PC-3 (cell line): ENCODE data around the gene PPARD. TPM values are rescaled to one million over a fixed set of nuclear protein-coding genes. Genes with fewer than 3 reads are reported as not detected.

Experiments used
- ATAC-seq: fragments of 200-7000 bp; cut with Tn5 transposase; 2 replicates; pipeline ENCODE4 v1.9.1; 2020; ENCODE audit warnings: mild to moderate bottlenecking, moderate library complexity
- BruUV-seq: library from RNA; stranded (reverse); fragments of 400-500 nt; replicated peaks from 2 replicates; lab custom pipeline; 2021; lab: Mats Ljungman, UMichigan
- CTCF ChIA-PET: fragments of 300-600 bp; sonication (Branson Sonifier 250); formaldehyde crosslinking; loops from one replicate; lab custom pipeline; 2022; ENCODE audit warnings: antibody characterized with exemption; lab: Charles Lee
- POLR2A ChIA-PET: fragments of 300-600 bp; sonication (Branson Sonifier 250); formaldehyde crosslinking; loops from one replicate; lab custom pipeline; 2022; ENCODE audit warnings: antibody characterized with exemption; ENCODE audit not compliant: unreplicated experiment; lab: Charles Lee
- DNase-seq: peaks from one replicate; pipeline ENCODE4 v3.0.0-alpha.2; 2015
- H2AFZ ChIP-seq: fragments of 300-600 bp; sonication (generic); 2 replicates; pipeline ENCODE4 v1.6.0; 2016; ENCODE audit warnings: antibody characterized with exemption, low read length
- H3F3A ChIP-seq: fragments of 300-600 bp; sonication (generic); one replicate; pipeline ENCODE4 v1.6.0; 2017; ENCODE audit warnings: antibody characterized with exemption, low read length, control low read depth, mild to moderate bottlenecking; ENCODE audit not compliant: unreplicated experiment
- H3K27ac ChIP-seq: fragments of 300-600 bp; sonication (generic); 2 replicates; pipeline ENCODE4 v1.5.1; 2016; ENCODE audit warnings: mild to moderate bottlenecking, low read length
- H3K27me3 ChIP-seq: fragments of 300-600 bp; sonication (generic); 2 replicates; pipeline ENCODE4 v1.6.1; 2016; ENCODE audit warnings: low read length, mixed read lengths
- H3K36me3 ChIP-seq: fragments of 300-600 bp; sonication (generic); 2 replicates; pipeline ENCODE4 v1.6.1; 2016; ENCODE audit warnings: low read depth, mixed run types, low read length, mixed read lengths
- H3K4me1 ChIP-seq: fragments of 300-600 bp; sonication (generic); 2 replicates; pipeline ENCODE4 v1.5.1; 2016; ENCODE audit warnings: low read length; ENCODE audit not compliant: insufficient read depth
- H3K4me2 ChIP-seq: fragments of 300-600 bp; sonication (generic); 2 replicates; pipeline ENCODE4 v1.6.0; 2016; ENCODE audit warnings: low read length
- H3K4me3 ChIP-seq: fragments of 300-600 bp; sonication (generic); 2 replicates; pipeline ENCODE4 v1.5.1; 2016; ENCODE audit warnings: mild to moderate bottlenecking, low read length, mixed read lengths
- H3K79me2 ChIP-seq: fragments of 300-600 bp; sonication (generic); 2 replicates; pipeline ENCODE4 v1.6.1; 2017; ENCODE audit warnings: low read length, mixed read lengths
- H3K9ac ChIP-seq: fragments of 300-600 bp; sonication (generic); 2 replicates; pipeline ENCODE4 v1.6.0; 2016; ENCODE audit warnings: mild to moderate bottlenecking, low read length
- H3K9me2 ChIP-seq: fragments of 300-600 bp; sonication (generic); replicated peaks from 2 replicates; pipeline ENCODE4 v1.6.1; 2016; ENCODE audit warnings: mixed run types, low read length, mixed read lengths
- H3K9me3 ChIP-seq: fragments of 300-600 bp; sonication (generic); 2 replicates; pipeline ENCODE4 v1.6.1; 2016; ENCODE audit warnings: low read length, mixed read lengths
- H4K20me1 ChIP-seq: fragments of 300-600 bp; sonication (generic); 2 replicates; pipeline ENCODE4 v1.6.1; 2016; ENCODE audit warnings: low read length, mixed read lengths
- CTCF ChIP-seq: fragments of 300-600 bp; sonication (generic); conservative IDR thresholded peaks from 2 replicates; pipeline ENCODE4 v1.5.1; 2017; ENCODE audit warnings: antibody characterized with exemption, low read depth, mild to moderate bottlenecking, low read length
- EZH2 ChIP-seq: fragments of 300-600 bp; sonication (generic); IDR thresholded peaks from one replicate; pipeline ENCODE4 v1.6.1; 2017; ENCODE audit warnings: antibody characterized with exemption, mild to moderate bottlenecking, low read length; ENCODE audit not compliant: unreplicated experiment
- EZH2phosphoT487 ChIP-seq: fragments of 300-600 bp; sonication (generic); IDR thresholded peaks from 2 replicates; pipeline ENCODE4 v1.6.1; 2018; ENCODE audit warnings: mild to moderate bottlenecking, antibody characterized with exemption, low read length, borderline replicate concordance
- intact Hi-C: fragments of 100-400 bp; cut with micrococcal nuclease; formaldehyde crosslinking; loops from 2 replicates; pipeline ENCODE4 v1.9.0; 2023
- total RNA-seq: library from RNA; depleted of rRNA; stranded (reverse); fragments of >200 nt; gene quantifications from 2 replicates; pipeline ENCODE4 v1.2.3, GENCODE V29; 2014

PPARD gene
- total RNA-seq, 1 experiment from 2014 or later: 24.5 TPM

- Histone ChIP-seq H3K27ac (peak within 1 kb of the TSS; percentile 22; the same call in 1 of the 2 replicates), H2AFZ (peak within 1 kb of the TSS; percentile 75), H3K4me2 (peak within 1 kb of the TSS; percentile 94), H3K9me3 (no peaks in the 10 kb centered on the region), H3K4me3 (peak within 1 kb of the TSS; percentile 67), H4K20me1 (no peaks in the 10 kb centered on the region), H3K9ac (peak within 1 kb of the TSS; percentile 79), H3K9me2 (no peaks in the 10 kb centered on the region), H3K4me1 (peaks cover 27% of the 10 kb centered on the region), H3K79me2 (peaks cover 19% of the 10 kb centered on the region), H3K27me3 (no peaks in the 10 kb centered on the region), H3K36me3 (no peaks in the 10 kb centered on the region; the same call in 1 of the 2 replicates), H3F3A (no peaks in the 10 kb centered on the region)
- POLR2A ChIA-PET: no interaction called here
- BruUV-seq: TSS peak; percentile 41
- TF ChIP-seq EZH2 (no peak), CTCF (peak; percentile 96), EZH2phosphoT487 (no peak)
- CTCF ChIA-PET: interaction anchor here (1.4 kb wide), 1 partner anchor 30 kb away, joined by 4 read pairs; no protein-coding TSS in a partner anchor
- DNase-seq (peak; percentile 95), ATAC-seq (peak; percentile 95)
- intact Hi-C loops: loop anchor here (1.0 kb wide), 3 partner anchors 29 to 170 kb away; partner anchors contain the start of gene RPL10A
Measured at GRCh38 chr6:35297601-35298481, 44.5 kb upstream of the PPARD start, which contains the start of gene DEF6. Gene DEF6 (plus strand): TSS chr6:35297818. CDS start chr6:35297857, 39 bp downstream.

GRCh38 chr6:35298625-35299140, 43.7 kb upstream of the PPARD start:
- no TSS peak for BruUV-seq
- ChIA-PET POLR2A (no interaction called here), CTCF (no interaction called here)
- Histone ChIP-seq H3K4me1 (peaks cover 34% of the 10 kb centered on the region), H3K9ac (peak overlapping the region; percentile 79; the same call in 1 of the 2 replicates), H3K79me2 (peaks cover 19% of the 10 kb centered on the region), H3K9me3 (no peaks in the 10 kb centered on the region), H3F3A (no peaks in the 10 kb centered on the region), H3K36me3 (no peaks in the 10 kb centered on the region; the same call in 1 of the 2 replicates), H3K9me2 (no peaks in the 10 kb centered on the region), H3K27ac (no peak overlapping the region), H2AFZ (no peak overlapping the region), H3K4me3 (peak overlapping the region; percentile 67), H3K27me3 (no peaks in the 10 kb centered on the region), H3K4me2 (peak overlapping the region; percentile 94), H4K20me1 (no peaks in the 10 kb centered on the region)
- DNase-seq (no peak), ATAC-seq (no peak)
- intact Hi-C loops: no loop called here
- TF ChIP-seq CTCF (no peak), EZH2phosphoT487 (no peak), EZH2 (no peak)
